ENCODE results near the gene IFNK. TPM values are rescaled to one million over a fixed set of nuclear protein-coding genes. Genes with fewer than 3 reads are reported as not detected.

IFNK gene
- total and polyA plus RNA-seq, 2 donors (not counting 1 experiment from before 2014, with no cell fraction given), result not detected

DNA sequence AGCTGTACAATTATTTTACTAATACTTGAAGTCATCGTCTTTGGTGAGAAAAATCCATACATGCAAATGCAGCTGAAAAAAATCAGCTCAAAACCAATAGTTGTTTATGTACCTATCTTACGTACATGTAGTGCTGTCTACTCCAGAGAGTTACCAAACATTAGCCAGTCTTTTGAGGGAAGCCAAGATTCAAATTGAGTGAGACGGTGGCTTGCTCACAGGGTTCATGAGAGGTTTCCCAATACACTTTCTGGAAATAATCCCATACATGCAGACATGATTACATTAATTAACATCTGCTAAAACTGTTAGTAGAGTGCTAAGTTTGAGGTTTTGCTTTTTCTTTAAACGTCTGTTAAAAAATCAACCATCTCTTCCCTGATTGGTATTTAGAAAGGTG lies 46.9 kb downstream of the IFNK start:
- no peak for DNase-seq (ENCODE audit: low read depth in 2 of 2)
- H3K27me3 ChIP-seq (ENCODE audit: control insufficient read depth, insufficient read depth, low read length), result no peaks in the 10 kb centered on the region
- H3K4me3 ChIP-seq (replicated peaks in 1 of 4; ENCODE audit: control extremely low read depth in 1 of 4, insufficient read depth in 1 of 4, low read depth in 3 of 4, low read length in 4 of 4), result no peak overlapping the region
- H2AFZ ChIP-seq (ENCODE audit: low read length), result no peak overlapping the region
- H3K4me2 ChIP-seq (ENCODE audit: extremely low read depth, insufficient read depth, low read length), result no peak overlapping the region
- no peaks in the 10 kb centered on the region for H3K36me3 ChIP-seq (ENCODE audit: control insufficient read depth, insufficient read depth, low read length)
- H3K4me1 ChIP-seq (ENCODE audit: control insufficient read depth, extremely low read depth, insufficient read depth, low read length), result no peaks in the 10 kb centered on the region
- no peaks in the 10 kb centered on the region for H3K9me3 ChIP-seq (ENCODE audit: control insufficient read depth, insufficient read depth, low read depth, low read length)
- no peak overlapping the region for H3K27ac ChIP-seq (ENCODE audit: insufficient read depth, low read length)
- H4K20me1 ChIP-seq (ENCODE audit: control insufficient read depth, extremely low read depth, insufficient read depth, low read length), result no peaks in the 10 kb centered on the region
- H3K9ac ChIP-seq (ENCODE audit: insufficient read depth, low read length), result no peak overlapping the region
- TF ChIP-seq, protein P1, sequence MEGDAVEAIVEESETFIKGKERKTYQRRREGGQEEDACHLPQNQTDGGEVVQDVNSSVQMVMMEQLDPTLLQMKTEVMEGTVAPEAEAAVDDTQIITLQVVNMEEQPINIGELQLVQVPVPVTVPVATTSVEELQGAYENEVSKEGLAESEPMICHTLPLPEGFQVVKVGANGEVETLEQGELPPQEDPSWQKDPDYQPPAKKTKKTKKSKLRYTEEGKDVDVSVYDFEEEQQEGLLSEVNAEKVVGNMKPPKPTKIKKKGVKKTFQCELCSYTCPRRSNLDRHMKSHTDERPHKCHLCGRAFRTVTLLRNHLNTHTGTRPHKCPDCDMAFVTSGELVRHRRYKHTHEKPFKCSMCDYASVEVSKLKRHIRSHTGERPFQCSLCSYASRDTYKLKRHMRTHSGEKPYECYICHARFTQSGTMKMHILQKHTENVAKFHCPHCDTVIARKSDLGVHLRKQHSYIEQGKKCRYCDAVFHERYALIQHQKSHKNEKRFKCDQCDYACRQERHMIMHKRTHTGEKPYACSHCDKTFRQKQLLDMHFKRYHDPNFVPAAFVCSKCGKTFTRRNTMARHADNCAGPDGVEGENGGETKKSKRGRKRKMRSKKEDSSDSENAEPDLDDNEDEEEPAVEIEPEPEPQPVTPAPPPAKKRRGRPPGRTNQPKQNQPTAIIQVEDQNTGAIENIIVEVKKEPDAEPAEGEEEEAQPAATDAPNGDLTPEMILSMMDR (conservative IDR thresholded peaks at IDR 0.05 in 1 of 2, IDR thresholded peaks at IDR 0.05 in 1 of 2; ENCODE audit: low read depth in 1 of 2, low read length in 2 of 2), result no peak
- no peak for TF ChIP-seq EZH2 (IDR thresholded peaks at IDR 0.05; ENCODE audit: low read length, missing control alignments)
- H3K79me2 ChIP-seq (ENCODE audit: control insufficient read depth, insufficient read depth, low read length), result no peaks in the 10 kb centered on the region

DNA sequence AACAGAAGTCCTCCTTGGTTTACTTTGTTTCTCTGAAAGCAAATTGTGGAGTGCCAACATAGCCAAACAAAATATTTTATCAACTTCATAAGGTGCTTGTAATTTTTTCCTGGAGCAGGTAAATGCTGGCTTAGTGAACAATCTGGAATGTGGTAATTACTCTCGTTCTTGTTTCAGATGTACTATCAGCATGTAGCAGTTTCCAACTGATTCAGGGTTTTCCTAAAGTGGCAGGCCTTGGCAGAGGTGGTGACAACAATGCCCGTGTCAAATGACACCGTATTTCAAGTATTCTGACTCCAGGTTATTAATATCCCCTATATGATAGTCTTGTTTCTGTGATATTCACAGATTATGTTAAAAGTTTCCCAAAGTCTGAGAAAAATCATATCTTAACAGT lies 48.0 kb downstream of the IFNK start:
- H3K9ac ChIP-seq (ENCODE audit: insufficient read depth, low read length), result no peak overlapping the region
- H3K4me1 ChIP-seq (ENCODE audit: control insufficient read depth, extremely low read depth, insufficient read depth, low read length), result no peaks in the 10 kb centered on the region
- H4K20me1 ChIP-seq (ENCODE audit: control insufficient read depth, extremely low read depth, insufficient read depth, low read length), result no peaks in the 10 kb centered on the region
- DNase-seq (ENCODE audit: low read depth in 2 of 2), result no peak
- peak overlapping the region in 2 of 4 experiments; percentile 61 to 76 for H3K4me3 ChIP-seq (replicated peaks in 1 of 4; ENCODE audit: control extremely low read depth in 1 of 4, insufficient read depth in 1 of 4, low read depth in 3 of 4, low read length in 4 of 4)
- no peaks in the 10 kb centered on the region for H3K27me3 ChIP-seq (ENCODE audit: control insufficient read depth, insufficient read depth, low read length)
- peak overlapping the region; percentile 82 for H3K27ac ChIP-seq (ENCODE audit: insufficient read depth, low read length)
- no peaks in the 10 kb centered on the region for H3K36me3 ChIP-seq (ENCODE audit: control insufficient read depth, insufficient read depth, low read length)
- peak overlapping the region; percentile 13 for H3K4me2 ChIP-seq (ENCODE audit: extremely low read depth, insufficient read depth, low read length)
- H2AFZ ChIP-seq (ENCODE audit: low read length), result no peak overlapping the region
- H3K9me3 ChIP-seq (ENCODE audit: control insufficient read depth, insufficient read depth, low read depth, low read length), result no peaks in the 10 kb centered on the region
- TF ChIP-seq, protein P1 (conservative IDR thresholded peaks at IDR 0.05 in 1 of 2, IDR thresholded peaks at IDR 0.05 in 1 of 2; ENCODE audit: low read depth in 1 of 2, low read length in 2 of 2), result no peak
- TF ChIP-seq EZH2 (IDR thresholded peaks at IDR 0.05; ENCODE audit: low read length, missing control alignments), result no peak
- H3K79me2 ChIP-seq (ENCODE audit: control insufficient read depth, insufficient read depth, low read length), result no peaks in the 10 kb centered on the region

DNA sequence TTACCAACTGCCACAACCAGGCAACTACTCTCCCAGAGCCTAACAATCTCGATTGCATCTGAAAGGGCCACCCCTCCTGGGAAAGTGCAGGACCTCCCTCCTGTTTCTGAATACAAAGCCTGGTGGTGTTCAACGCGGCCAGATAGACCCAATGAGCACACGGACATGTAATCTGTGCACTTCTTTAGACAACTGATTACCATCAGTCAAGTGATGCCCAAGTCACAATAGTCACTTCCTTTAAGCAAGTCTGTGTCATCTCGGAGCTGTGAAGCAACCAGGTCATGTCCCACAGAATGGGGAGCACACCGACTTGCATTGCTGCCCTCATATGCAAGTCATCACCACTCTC lies 48.5 kb downstream of the IFNK start:
- Histone ChIP-seq H3K79me2 (ENCODE audit: control insufficient read depth, insufficient read depth, low read length) (no peaks in the 10 kb centered on the region), H3K9me3 (ENCODE audit: control insufficient read depth, insufficient read depth, low read depth, low read length) (no peaks in the 10 kb centered on the region), H3K4me1 (ENCODE audit: control insufficient read depth, extremely low read depth, insufficient read depth, low read length) (no peaks in the 10 kb centered on the region), H3K4me2 (ENCODE audit: extremely low read depth, insufficient read depth, low read length) (peak overlapping the region; percentile 92), H2AFZ (ENCODE audit: low read length) (peak overlapping the region; percentile 78), H4K20me1 (ENCODE audit: control insufficient read depth, extremely low read depth, insufficient read depth, low read length) (no peaks in the 10 kb centered on the region), H3K27ac (ENCODE audit: insufficient read depth, low read length) (peak overlapping the region; percentile 82), H3K9ac (ENCODE audit: insufficient read depth, low read length) (peak overlapping the region; percentile 85), H3K4me3 (replicated peaks in 1 of 4; ENCODE audit: control extremely low read depth in 1 of 4, insufficient read depth in 1 of 4, low read depth in 3 of 4, low read length in 4 of 4) (peak overlapping the region; percentile 61 to 78 (median 71)), H3K36me3 (ENCODE audit: control insufficient read depth, insufficient read depth, low read length) (no peaks in the 10 kb centered on the region), H3K27me3 (ENCODE audit: control insufficient read depth, insufficient read depth, low read length) (no peaks in the 10 kb centered on the region)
- TF ChIP-seq, protein P1 (conservative IDR thresholded peaks at IDR 0.05 in 1 of 2, IDR thresholded peaks at IDR 0.05 in 1 of 2; ENCODE audit: low read depth in 1 of 2, low read length in 2 of 2), result no peak
- no peak for TF ChIP-seq EZH2 (IDR thresholded peaks at IDR 0.05; ENCODE audit: low read length, missing control alignments)
- DNase-seq (ENCODE audit: low read depth in 2 of 2), result peak; percentile 39 to 44
